Fibroblast of gingiva (primary cell): ENCODE measurements around the gene ERMP1.
"Not testable (repeated sequence)": the region's sequence is repeated elsewhere in the genome, so short reads cannot be mapped to it uniquely, and the experiment has no call there.

ENCODE experiments used
- DNase-seq: peaks from one replicate; pipeline ENCODE4 v3.0.0-alpha.2; 2011; ENCODE audit warnings: low read depth

Gene ERMP1

DNA sequence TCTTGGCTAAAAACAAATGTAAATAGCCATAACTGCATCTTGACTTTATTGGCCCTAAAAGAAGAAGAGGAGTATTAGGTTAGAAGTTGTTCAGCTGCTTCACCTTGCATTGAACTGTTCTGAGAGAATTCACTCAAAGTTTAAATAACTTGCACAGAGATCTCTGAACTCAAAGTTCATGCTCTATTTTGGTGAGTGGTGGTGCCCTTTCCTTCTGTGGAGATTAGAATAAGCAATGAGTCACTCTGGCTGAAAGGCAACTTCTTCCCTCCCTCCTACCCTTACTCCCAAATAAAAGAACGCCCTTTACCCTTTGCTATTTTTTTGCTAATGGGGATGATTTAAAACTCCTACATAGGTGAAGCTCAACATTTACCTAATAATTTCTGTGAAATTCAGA is 48.9 kb downstream of the ERMP1 start:
- DNase-seq, result no peak

DNA sequence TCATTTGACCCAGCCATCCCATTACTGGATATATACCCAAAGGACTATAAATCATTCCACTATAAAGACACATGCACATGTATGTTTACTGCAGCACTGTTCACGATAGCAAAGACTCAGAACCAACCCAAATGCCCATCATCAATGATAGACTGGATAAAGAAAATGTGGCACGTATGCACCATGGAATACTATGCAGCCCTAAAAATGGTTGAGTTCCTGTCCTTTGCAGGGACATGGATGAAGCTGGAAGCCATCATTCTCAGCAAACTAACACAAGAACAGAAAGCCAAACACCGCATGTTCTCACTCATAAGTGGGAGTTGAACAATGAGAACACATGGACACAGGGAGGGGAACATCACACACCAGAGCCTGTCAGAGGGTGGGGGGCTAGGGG is 49.5 kb downstream of the ERMP1 start:
- not testable (repeated sequence) for DNase-seq

DNA sequence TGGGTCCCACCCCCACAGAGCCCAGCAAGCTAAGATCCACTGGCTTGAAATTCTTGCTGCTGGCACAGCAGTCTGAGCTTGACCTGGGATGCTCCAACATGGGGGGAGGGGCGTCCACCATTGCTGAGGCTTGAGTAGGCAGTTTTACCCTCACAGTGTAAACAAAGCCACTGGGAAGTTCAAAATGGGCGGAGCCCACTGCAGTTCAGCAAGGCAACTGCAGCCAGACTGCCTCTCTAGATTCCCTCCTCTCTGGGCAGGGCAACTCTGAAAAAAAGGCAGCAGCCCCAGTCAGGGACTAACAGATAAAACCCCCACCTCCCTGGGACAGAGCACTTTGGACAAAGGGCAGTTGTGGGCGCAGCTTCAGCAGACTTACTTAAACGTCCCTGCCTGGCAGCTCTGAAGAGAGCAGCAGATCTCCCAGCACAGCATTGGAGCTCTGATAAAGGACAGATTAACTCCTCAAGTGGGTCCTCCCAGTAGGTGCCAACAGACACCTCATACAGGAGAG is 53.2 kb downstream of the ERMP1 start:
- DNase-seq, result not testable (repeated sequence)

DNA sequence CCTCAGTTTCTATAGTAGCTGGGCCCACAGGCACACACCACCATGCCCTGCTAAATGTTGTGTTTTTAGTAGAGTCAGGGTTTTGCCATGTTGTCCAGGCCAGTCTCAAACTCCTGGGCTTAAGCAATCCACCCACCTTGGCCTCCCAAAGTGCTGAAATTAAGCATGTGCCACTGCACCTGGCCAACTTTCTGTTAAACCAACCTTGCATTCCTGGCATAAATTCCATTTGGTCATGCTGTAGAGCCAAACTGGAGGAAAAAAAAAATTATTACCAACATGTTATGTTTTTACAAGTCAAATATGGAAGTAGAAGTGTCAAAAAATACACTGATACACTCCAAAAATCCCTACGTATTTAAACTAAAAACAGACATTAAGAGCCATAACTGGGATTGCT is 54.1 kb downstream of the ERMP1 start:
- DNase-seq, result no peak

DNA sequence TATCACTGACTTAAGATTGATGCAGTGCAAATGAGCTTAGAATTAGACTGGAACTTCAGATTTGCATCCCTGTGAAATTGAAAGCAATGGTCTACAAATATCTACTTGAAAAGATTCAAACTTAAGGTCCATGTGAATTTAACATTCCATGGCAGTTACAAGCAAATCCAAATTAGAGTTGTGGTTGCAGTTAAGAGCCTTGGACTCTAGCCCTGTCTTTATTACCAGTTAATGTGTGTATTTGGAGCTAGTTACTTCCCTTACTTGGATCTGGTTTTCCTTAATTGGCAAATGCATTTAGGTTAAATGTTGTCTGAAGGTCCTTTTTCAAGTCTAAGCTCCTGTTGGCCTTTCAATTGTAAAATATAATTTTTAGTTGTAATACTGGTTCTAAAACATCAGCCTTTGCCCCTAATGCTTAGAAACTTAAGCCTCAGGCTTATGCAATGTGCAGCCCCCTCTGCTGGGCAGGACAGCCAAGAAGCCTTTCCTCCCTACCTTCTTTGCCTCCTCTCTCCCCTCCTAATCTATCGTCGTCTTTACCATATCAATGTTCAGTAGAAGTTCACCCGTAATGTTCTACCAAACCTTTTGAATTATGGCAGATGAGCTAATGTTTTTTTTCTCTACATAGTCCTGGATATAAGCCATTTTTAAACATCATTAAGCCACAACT is 59.5 kb downstream of the ERMP1 start:
- DNase-seq, result no peak

DNA sequence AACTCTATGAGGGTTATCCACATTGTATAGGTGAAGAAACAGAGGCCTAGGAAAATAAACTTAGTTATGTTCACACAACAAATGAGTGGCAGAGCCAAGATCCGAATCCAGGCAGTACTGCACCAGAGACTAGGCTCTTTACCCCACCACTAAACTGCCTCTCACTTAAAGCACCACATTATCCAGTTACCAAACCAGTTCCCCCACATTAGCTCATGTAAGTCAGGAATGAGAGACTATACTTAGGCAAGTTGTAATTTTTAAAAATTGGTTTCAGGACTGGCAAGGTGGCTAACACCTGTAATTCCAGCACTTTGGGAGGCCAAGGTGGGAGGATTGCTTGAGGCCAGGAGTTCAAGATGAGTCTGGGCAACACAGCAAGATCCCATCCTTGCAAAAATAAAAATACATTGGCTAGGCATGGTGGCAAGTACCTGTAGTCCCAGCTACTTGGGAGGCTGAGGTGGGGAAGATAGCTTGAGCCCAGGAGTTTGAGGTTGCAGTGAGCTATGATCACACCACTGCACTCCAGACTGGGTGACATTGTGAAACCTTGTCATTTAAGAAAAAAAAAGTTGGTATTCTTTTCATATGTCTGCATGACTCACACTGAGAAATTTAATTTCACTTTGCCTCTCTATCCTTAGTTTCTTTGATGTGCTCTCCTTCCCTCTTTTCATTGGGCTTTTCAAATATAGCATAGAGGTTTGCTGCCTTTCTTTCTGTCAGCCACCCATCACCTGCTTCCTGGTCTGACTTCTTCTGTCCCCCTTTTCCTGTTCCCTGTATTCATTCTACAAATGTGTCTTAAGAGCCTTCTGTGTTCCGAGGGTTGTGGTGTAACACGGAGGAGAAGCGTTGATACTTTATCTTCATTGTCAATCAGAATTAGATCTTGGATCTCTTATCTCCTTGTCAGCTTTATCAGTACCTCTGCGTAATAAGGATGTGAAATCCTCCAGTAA is 64.7 kb downstream of the ERMP1 start:
- peak; percentile 14 for DNase-seq

DNA sequence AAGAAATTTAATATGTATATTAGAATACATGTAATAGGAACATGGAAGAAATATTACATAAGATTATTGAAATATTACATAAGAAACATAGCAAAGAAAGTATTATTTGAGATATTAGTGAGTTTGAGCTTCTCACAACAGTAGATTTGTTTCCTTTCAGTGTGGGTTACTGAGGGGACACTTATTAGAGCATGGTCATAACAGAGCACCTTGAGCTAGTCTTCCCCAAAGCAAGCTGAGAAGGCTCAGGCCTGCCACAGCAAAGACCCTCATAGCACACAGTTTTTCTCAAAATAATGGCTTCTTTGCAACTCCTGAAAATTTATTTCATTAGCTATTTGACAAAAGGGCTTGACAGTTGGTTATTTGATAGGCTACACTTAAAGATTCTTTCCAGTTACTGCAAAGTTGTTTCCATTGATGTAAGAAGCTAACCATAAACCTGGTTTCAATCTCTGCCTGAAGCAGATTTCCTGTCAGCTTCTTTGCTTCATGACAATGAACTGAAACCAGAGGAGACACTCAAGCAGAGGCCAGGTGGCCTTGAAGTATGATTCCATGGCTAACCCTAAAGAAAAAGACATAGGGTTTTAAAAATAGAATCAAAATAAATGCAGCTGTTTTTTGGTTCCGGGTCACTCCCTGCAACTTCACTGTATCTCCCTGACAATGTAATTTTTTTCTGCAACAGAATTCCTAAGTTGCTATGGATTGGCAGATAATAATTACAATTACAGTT is 68.6 kb downstream of the ERMP1 start:
- DNase-seq, result no peak

DNA sequence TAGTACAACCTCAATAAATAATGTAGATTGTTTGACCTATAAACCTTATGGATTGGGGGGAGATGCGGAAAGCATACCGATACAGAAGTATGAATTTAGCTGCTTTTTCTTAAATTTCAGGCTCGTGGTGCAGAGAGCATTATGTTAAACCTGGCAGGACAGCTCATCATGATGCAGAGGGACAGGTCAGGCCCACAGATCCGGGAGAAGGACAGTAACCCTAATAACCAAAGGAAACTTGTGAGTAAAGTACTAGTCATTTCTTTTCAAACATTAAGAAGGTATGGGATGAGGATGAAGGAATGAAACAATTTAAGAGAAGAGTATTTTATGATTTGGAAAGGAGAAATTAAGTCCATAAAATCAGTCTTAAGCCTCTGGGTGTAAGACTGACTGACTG is 70.5 kb downstream of the ERMP1 start:
- DNase-seq, result no peak

DNA sequence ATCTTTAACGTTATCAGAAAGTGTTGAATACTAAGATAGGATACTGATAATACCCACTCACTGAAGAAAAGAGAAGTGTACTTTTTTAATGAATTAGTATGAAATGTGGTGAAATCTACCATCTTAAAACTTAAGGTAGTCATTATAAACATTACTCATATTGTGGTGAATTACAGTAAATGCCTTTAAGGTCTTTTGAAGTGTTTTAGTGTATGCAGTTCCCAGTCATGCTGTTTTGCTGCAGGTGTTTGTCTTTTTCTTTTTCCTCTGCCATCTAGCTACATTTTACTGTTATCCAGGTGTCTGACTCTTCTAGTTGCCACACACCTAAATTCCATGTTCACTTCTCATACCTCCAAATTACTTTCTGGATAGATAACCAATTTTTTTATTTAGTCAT is 72.6 kb downstream of the ERMP1 start:
- no peak for DNase-seq

DNA sequence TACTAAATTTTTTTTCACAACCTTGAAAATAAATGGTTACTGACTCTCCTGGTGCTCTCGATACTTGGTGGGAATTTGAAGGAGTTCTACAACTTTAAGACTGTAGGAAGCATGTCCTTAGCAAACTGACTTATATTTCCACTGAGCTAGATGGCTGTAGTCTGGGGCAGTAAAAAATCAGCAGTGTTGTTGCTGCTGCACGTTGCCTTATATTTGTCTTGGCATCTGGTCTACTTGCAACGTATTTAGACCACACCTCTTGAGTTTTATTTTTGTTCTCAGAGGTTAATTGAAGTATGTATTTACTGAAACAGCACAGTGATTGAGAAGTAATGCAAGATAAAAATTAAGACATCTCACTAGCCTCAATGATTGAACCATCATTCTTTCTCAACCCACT is 76.3 kb downstream of the ERMP1 start:
- DNase-seq, result no peak

DNA sequence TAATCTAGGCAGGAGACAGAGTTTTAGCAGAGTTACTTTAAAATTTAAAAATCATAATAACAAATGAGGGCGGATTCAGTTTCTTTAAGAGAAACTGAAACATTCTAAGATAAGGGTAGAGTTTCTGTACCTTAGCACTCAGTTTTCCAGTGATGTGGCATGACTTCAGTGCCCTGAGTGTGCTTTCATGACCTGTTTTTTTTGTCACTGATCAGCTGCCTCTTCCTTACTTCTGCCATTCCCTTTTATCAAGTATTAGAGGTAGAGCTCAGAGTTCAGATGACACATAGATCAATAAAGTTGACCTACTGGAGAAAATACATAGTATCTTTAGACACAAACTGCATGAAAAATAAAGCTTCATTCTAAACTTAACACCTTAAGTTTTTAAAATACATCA is 82.3 kb downstream of the ERMP1 start:
- no peak for DNase-seq

DNA sequence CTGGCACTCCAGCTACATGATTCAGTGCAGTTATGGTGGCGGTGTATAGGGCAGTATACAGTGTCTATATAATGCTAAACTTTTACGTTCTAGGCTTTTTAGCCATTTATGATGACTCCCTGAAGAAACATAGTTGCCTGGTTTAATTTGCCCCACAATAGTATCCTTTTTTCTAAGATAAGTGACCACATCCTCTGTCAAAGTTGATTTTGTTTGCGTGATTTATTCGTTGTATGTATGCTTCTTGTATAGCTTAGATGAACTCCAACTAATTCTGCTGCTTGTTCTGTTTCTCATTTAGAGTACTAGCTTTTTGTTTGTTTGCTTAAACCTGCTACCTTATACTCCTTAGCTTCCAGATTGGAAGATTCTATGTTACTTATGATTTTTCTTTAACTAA is 83.6 kb downstream of the ERMP1 start:
- no peak for DNase-seq

DNA sequence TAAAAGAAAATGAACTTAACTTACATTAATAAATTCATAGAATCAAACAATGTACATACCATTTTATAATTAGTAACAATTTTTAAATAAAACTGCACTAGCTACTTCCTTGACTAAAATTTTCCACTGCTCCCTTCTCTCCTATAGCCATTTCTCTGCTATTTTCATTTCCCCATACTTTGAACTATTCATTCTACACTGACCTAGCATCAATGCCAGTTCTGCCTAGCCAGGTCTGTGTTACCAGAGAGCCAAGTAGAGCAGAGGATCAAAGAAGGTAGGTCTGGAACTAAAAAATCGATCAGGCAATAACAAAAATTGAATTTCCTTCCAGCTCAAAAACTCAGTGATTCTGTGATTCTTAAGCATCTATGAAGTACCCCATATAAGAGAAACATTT is 84.5 kb downstream of the ERMP1 start:
- DNase-seq, result no peak

DNA sequence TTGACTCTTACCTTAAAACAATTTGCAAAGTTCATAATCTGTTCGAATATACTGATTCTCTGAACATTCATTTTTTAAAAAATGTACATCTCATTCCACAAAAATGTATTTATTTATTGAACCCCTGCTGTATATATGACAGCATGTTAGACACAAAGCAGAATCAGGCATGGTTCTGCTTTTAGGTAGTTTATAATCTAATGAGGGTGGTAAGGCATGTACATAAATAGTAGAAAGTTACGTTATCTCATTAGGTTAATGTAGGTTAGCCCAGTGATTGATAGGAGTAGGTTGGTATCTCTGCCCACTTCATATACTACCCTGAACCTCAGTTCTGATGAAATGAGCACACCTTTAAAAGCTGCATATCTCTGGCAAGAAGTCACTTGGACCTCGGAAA is 89.8 kb downstream of the ERMP1 start:
- no peak for DNase-seq

DNA sequence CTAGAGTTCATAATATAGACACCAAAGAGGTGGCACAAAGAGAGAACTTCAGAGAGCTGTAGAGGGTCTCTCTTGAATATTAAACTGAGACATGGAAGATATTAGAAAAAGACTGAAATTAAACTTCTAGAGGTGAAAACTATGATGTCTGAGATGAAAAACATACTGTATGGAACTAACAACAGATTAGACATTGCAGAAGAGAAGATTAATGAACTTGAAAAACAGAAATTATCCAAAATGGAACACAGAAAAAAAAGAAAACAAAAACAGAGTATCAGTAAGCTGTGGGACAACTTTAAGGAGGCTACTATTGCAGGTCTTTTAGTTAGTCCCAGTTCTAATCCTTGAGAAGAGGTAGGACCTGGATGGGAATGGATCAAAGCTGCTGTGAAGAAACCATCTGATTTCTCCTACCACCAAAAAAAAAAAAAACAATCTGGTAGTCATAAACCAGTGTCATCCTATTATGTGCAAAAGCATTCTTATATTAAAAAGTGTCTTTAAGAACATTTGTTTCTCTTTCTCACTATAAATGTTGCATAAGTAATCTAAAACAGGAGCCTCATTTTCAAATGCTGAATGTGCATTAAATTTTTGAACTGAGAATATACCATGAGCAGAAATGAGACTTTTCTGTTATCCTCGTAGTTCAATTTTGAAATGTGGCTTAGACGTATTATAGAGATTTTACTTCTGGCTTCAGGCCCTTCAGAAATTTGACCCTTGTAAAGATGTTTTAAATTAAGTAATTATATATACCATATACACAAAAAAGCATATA is 96.2 kb downstream of the ERMP1 start:
- DNase-seq, result no peak

DNA sequence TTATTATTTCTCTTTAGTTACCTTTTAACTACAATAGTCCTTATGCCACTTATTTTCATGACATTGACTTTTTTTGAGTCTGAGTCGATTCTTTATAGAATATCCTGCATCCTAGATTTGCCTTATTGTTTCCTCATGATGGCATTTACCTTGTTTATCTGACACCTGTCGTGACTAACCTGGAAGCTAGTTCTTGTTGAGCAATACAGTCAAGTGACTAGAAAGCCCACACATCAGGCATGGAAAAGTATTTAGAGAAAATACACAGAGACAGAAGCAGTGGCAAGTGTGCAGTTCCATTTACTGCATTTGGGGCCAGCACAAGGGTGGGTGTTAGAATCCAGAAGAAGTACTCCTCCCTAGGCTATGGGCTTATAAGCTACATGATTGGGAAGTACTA is 97.8 kb downstream of the ERMP1 start:
- DNase-seq, result no peak
